Endothelial cell of umbilical vein (primary cell): ENCODE results near the gene INS. TPM values are rescaled to one million over a fixed set of nuclear protein-coding genes. Genes with fewer than 3 reads are reported as not detected.

ENCODE experiments used
- BruUV-seq: library from RNA; stranded (reverse); fragments of 400-500 nt; replicated peaks from 2 replicates; lab custom pipeline; 2021; lab: Mats Ljungman, UMichigan
- CTCF ChIA-PET: fragments of 300-600, 350-600 bp; sonication (Branson Sonifier 250); formaldehyde crosslinking; loops from one replicate; lab custom pipeline; 2021; ENCODE audit warnings: antibody characterized with exemption, inconsistent platforms; lab: Charles Lee
- POLR2A ChIA-PET: fragments of 300-600, 350-600 bp; sonication (Branson Sonifier 250); formaldehyde crosslinking; loops from one replicate; lab custom pipeline; 2021; ENCODE audit warnings: antibody characterized with exemption, inconsistent platforms; lab: Charles Lee
- DNase-seq: peaks from one replicate; pipeline ENCODE4 v3.0.0-alpha.2; 2011; ENCODE audit warnings: low read depth, low spot score
- FAIRE-seq: peaks from 2 replicates; lab custom pipeline; 2011; peaks lifted over from hg19 to GRCh38; lab: Jason Lieb, UNC
- H2AFZ ChIP-seq: 2 replicates; pipeline ENCODE4 v1.6.0; 2012; ENCODE audit warnings: low read depth, low read length, control low read depth, inconsistent platforms
- H3K27ac ChIP-seq: 2 replicates; pipeline ENCODE4 v1.5.1; 2011; ENCODE audit warnings: low read depth, mild to moderate bottlenecking, control low read depth, low read length, moderate library complexity; ENCODE audit not compliant: insufficient read depth
- H3K27me3 ChIP-seq, 2 experiments: 2 replicates each; pipeline versions ENCODE4 v1.6.0 to v1.6.1; 2011; ENCODE audit warnings: low read length in 2 of 2, mixed read lengths in 1 of 2; ENCODE audit not compliant: control insufficient read depth in 2 of 2, insufficient read depth in 2 of 2
- H3K36me3 ChIP-seq, 2 experiments: 2 replicates in 1 of 2; 3 replicates in 1 of 2; pipeline ENCODE4 v1.5.1; 2011; ENCODE audit warnings: low read length in 2 of 2, mild to moderate bottlenecking in 1 of 2, moderate library complexity in 1 of 2; ENCODE audit not compliant: control insufficient read depth in 2 of 2, insufficient read depth in 2 of 2; ENCODE audit errors: extremely low read depth in 1 of 2
- H3K4me1 ChIP-seq: 3 replicates; pipeline ENCODE4 v1.5.1; 2011; ENCODE audit warnings: mild to moderate bottlenecking, low read length; ENCODE audit not compliant: control insufficient read depth, insufficient read depth; ENCODE audit errors: extremely low read depth
- H3K4me2 ChIP-seq: 2 replicates; pipeline ENCODE4 v1.6.1; 2011; ENCODE audit warnings: low read length, control low read depth, mixed read lengths; ENCODE audit not compliant: insufficient read depth
- H3K4me3 ChIP-seq, 3 experiments: fragments of 200-600 bp in 1 of 3; sonication (generic), shearing (Covaris generic) in 1 of 3; replicated peaks in 1 of 3; 2 replicates each; pipeline ENCODE4 v1.5.1; 2011 to 2016; ENCODE audit warnings: control low read depth in 3 of 3, low read length in 3 of 3, mild to moderate bottlenecking in 2 of 3, inconsistent platforms in 1 of 3, low read depth in 1 of 3, moderate library complexity in 1 of 3; ENCODE audit not compliant: insufficient read depth in 1 of 3
- H3K79me2 ChIP-seq: 2 replicates; pipeline ENCODE4 v1.6.0; 2012; ENCODE audit warnings: low read length, inconsistent platforms; ENCODE audit not compliant: control insufficient read depth, insufficient read depth
- H3K9ac ChIP-seq: replicated peaks from 2 replicates; pipeline ENCODE3; 2011; ENCODE audit warnings: low read length, control low read depth; ENCODE audit not compliant: insufficient read depth; ENCODE audit errors: extremely low read depth
- H3K9me1 ChIP-seq: replicated peaks from 3 replicates; pipeline ENCODE4 v1.6.0; 2011; ENCODE audit warnings: mild to moderate bottlenecking, low read length; ENCODE audit not compliant: control insufficient read depth, insufficient read depth; ENCODE audit errors: extremely low read depth
- H3K9me3 ChIP-seq: replicated peaks from 2 replicates; pipeline ENCODE4 v1.5.1; 2012; ENCODE audit warnings: low read length, inconsistent platforms; ENCODE audit not compliant: control insufficient read depth, insufficient read depth
- H4K20me1 ChIP-seq: replicated peaks from 2 replicates; pipeline ENCODE3; 2011; ENCODE audit warnings: mild to moderate bottlenecking, low read length; ENCODE audit not compliant: control insufficient read depth, insufficient read depth; ENCODE audit errors: extremely low read depth
- EZH2 ChIP-seq: IDR thresholded peaks from 2 replicates; pipeline ENCODE4 v1.6.1; 2012; ENCODE audit warnings: borderline replicate concordance, low read depth, mild to moderate bottlenecking, moderate library complexity, low read length, inconsistent platforms; ENCODE audit not compliant: severe bottlenecking
- FOS ChIP-seq: IDR thresholded peaks from 2 replicates; pipeline ENCODE4 v1.6.1; 2011; ENCODE audit warnings: mild to moderate bottlenecking, low read length, moderate library complexity, borderline replicate concordance; ENCODE audit not compliant: insufficient read depth
- GATA2 ChIP-seq: IDR thresholded peaks from 2 replicates; pipeline ENCODE4 v1.7.0; 2011; ENCODE audit warnings: low read depth, mild to moderate bottlenecking, moderate library complexity, mixed read lengths, low read length; ENCODE audit not compliant: insufficient read length, insufficient read depth
- JUN ChIP-seq: IDR thresholded peaks from 2 replicates; pipeline ENCODE4 v1.6.1; 2011; ENCODE audit warnings: borderline replicate concordance, low read depth; ENCODE audit not compliant: insufficient read length, insufficient read depth
- MAX ChIP-seq: IDR thresholded peaks from 2 replicates; pipeline ENCODE4 v1.6.1; 2011; ENCODE audit not compliant: insufficient read depth, insufficient read length
- MYC ChIP-seq: IDR thresholded peaks from one replicate; pipeline ENCODE4 v1.6.1; 2011; ENCODE audit warnings: mild to moderate bottlenecking, low read depth, low read length
- POLR2A ChIP-seq: IDR thresholded peaks from 2 replicates; pipeline ENCODE4 v1.6.1; 2012; ENCODE audit warnings: low read depth, mild to moderate bottlenecking, control low read depth, low read length
- POLR2AphosphoS5 ChIP-seq: IDR thresholded peaks from 2 replicates; pipeline ENCODE4 v1.6.1; 2012; ENCODE audit warnings: low read depth, mild to moderate bottlenecking, control low read depth, low read length, moderate library complexity; ENCODE audit not compliant: insufficient read depth
- dilution Hi-C: fragments of 300-500 bp; cut with MboI; formaldehyde crosslinking; loops from one replicate; pipeline ENCODE4 v1.15.0; 2019; ENCODE audit warnings: low sequenced_read_pairs; ENCODE audit not compliant: extremely low pct_ligation_motif_present
- intact Hi-C: fragments of 100-400 bp; cut with micrococcal nuclease; formaldehyde crosslinking; loops from one replicate; pipeline ENCODE4 v1.10.0; 2022
- polyA plus RNA-seq, 4 experiments: library from polyadenylated mRNA; depleted of rRNA in 3 of 4; stranded (reverse) in 3 of 4; unstranded in 1 of 4; fragments of >200 nt; gene quantifications; 2 replicates each; pipeline versions ENCODE4 v1.2.1 to v1.2.3, GENCODE V29; 2011 to 2012; ENCODE audit warnings: missing spikeins in 1 of 4
- total RNA-seq: library from RNA; stranded (reverse); gene quantifications from 2 replicates; pipeline ENCODE4 v1.2.3, GENCODE V29; 2021
- TF ChIP-seq, protein P1 (sequence below), 2 donors: IDR thresholded peaks; 1 replicate in 1 of 2; 2 replicates in 1 of 2; pipeline ENCODE4 v1.5.1; 2011; ENCODE audit warnings: low read length in 2 of 2, mild to moderate bottlenecking in 2 of 2, moderate library complexity in 2 of 2, control low read depth in 1 of 2, inconsistent platforms in 1 of 2, low read depth in 1 of 2; ENCODE audit not compliant: insufficient read depth in 1 of 2; ENCODE audit errors: extremely low read depth in 1 of 2

Gene INS
- total and polyA plus RNA-seq, 2 donors (not counting 3 experiments of a cell fraction or from before 2014, with no cell fraction given): not detected

- peaks cover 48 to 55% of the 10 kb centered on the region in 2 experiments for H3K27me3 ChIP-seq
- no TSS peak for BruUV-seq
These were observed 13.6 kb downstream of the INS start for GRCh38 chr11:2147391-2147790.

More at GRCh38 chr11:2147391-2147790, 13.6 kb downstream of the INS start:
- Histone ChIP-seq H3K9me1 (no peaks in the 10 kb centered on the region), H3K4me2 (no peak overlapping the region), H3K79me2 (no peaks in the 10 kb centered on the region), H3K4me1 (no peaks in the 10 kb centered on the region), H3K36me3 (no peaks in the 10 kb centered on the region), H3K4me3 (no peak overlapping the region), H3K9ac (no peak overlapping the region), H3K9me3 (no peaks in the 10 kb centered on the region), H2AFZ (no peak overlapping the region), H3K27ac (no peak overlapping the region), H4K20me1 (no peaks in the 10 kb centered on the region)
- CTCF ChIA-PET: interaction anchor here (0.6 to 12.6 kb wide), 8 partner anchors 9 to 495 kb away, joined by 3 to 868 read pairs (median 4); no protein-coding TSS in a partner anchor
- dilution Hi-C loops: no loop called here
- TF ChIP-seq EZH2 (no peak), GATA2 (no peak), POLR2AphosphoS5 (no peak), FOS (no peak), JUN (no peak), MYC (no peak), MAX (no peak), POLR2A (no peak)
- TF ChIP-seq, protein P1, sequence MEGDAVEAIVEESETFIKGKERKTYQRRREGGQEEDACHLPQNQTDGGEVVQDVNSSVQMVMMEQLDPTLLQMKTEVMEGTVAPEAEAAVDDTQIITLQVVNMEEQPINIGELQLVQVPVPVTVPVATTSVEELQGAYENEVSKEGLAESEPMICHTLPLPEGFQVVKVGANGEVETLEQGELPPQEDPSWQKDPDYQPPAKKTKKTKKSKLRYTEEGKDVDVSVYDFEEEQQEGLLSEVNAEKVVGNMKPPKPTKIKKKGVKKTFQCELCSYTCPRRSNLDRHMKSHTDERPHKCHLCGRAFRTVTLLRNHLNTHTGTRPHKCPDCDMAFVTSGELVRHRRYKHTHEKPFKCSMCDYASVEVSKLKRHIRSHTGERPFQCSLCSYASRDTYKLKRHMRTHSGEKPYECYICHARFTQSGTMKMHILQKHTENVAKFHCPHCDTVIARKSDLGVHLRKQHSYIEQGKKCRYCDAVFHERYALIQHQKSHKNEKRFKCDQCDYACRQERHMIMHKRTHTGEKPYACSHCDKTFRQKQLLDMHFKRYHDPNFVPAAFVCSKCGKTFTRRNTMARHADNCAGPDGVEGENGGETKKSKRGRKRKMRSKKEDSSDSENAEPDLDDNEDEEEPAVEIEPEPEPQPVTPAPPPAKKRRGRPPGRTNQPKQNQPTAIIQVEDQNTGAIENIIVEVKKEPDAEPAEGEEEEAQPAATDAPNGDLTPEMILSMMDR (IDR thresholded peaks at IDR 0.05; ENCODE audit: extremely low read depth in 1 of 2, insufficient read depth in 1 of 2, low read depth in 1 of 2, low read length in 2 of 2): no peak
- FAIRE-seq (no peak), DNase-seq (no peak)
- intact Hi-C loops: no loop called here
- POLR2A ChIA-PET: no interaction called here
